Naive thymus-derived CD4-positive, alpha-beta T cell (primary cell): ENCODE measurements around the gene CDK5RAP2. TPM values are rescaled to one million over a fixed set of nuclear protein-coding genes. Genes with fewer than 3 reads are reported as not detected.

Experiments used
- ATAC-seq: fragments of 150-1000 bp; cut with Tn5 transposase; 2 replicates; pipeline ENCODE4 v1.10.0; 2021; ENCODE audit warnings: mild to moderate bottlenecking, moderate library complexity
- CTCF ChIA-PET: fragments of 350-600 bp; sonication (Branson Sonifier 250); formaldehyde crosslinking; loops from one replicate; lab custom pipeline; 2021; ENCODE audit warnings: antibody characterized with exemption; lab: Charles Lee
- POLR2A ChIA-PET: fragments of 350-600 bp; sonication (Branson Sonifier 250); formaldehyde crosslinking; loops from one replicate; lab custom pipeline; 2021; ENCODE audit warnings: antibody characterized with exemption, inconsistent platforms; lab: Charles Lee
- DNase-seq, 9 donors: peaks; one replicate each; pipeline versions ENCODE4 v3.0.0 to v3.0.0-alpha.2; 2020 to 2022; ENCODE audit warnings: mixed read lengths in 1 of 9
- H3K27ac ChIP-seq: one replicate; pipeline ENCODE4 v1.7.0; 2013; ENCODE audit warnings: mild to moderate bottlenecking, low read depth, low read length, moderate library complexity
- H3K27me3 ChIP-seq, 2 donors: one replicate each; pipeline ENCODE4 v1.7.0; 2013; ENCODE audit warnings: low read length in 2 of 2, mild to moderate bottlenecking in 2 of 2, moderate library complexity in 2 of 2; ENCODE audit not compliant: control insufficient read depth in 2 of 2, insufficient read depth in 2 of 2
- H3K36me3 ChIP-seq, 3 experiments: 1 replicate in 2 of 3; 2 replicates in 1 of 3; pipeline ENCODE4 v1.7.0; 2013; ENCODE audit warnings: low read length in 3 of 3, mild to moderate bottlenecking in 3 of 3, moderate library complexity in 1 of 3; ENCODE audit not compliant: insufficient read depth in 3 of 3, control insufficient read depth in 2 of 3
- H3K4me1 ChIP-seq, 2 donors: one replicate each; pipeline ENCODE4 v1.7.0; 2013; ENCODE audit warnings: low read length in 2 of 2, mild to moderate bottlenecking in 2 of 2, moderate library complexity in 1 of 2; ENCODE audit not compliant: control insufficient read depth in 2 of 2, insufficient read depth in 2 of 2
- H3K4me3 ChIP-seq: 2 replicates; pipeline ENCODE4 v1.7.0; 2013; ENCODE audit warnings: mild to moderate bottlenecking, low read length
- H3K9me3 ChIP-seq, 3 experiments: 1 replicate in 2 of 3; 2 replicates in 1 of 3; pipeline ENCODE4 v1.7.0; 2013; ENCODE audit warnings: low read length in 3 of 3; ENCODE audit not compliant: control insufficient read depth in 2 of 3
- H3K27ac Mint-ChIP-seq, 9 donors: one replicate each; pipeline ENCODE4 v1.8.0; 2020 to 2022; ENCODE audit warnings: mixed read lengths in 9 of 9, mild to moderate bottlenecking in 8 of 9, moderate library complexity in 5 of 9, inconsistent platforms in 2 of 9
- H3K27me3 Mint-ChIP-seq, 5 donors: one replicate each; pipeline ENCODE4 v1.8.0; 2021 to 2022; ENCODE audit warnings: mixed read lengths in 5 of 5, mild to moderate bottlenecking in 1 of 5
- H3K36me3 Mint-ChIP-seq, 5 donors: one replicate each; pipeline ENCODE4 v1.8.0; 2020 to 2022; ENCODE audit warnings: mixed read lengths in 5 of 5, mild to moderate bottlenecking in 3 of 5, inconsistent platforms in 1 of 5
- H3K4me1 Mint-ChIP-seq, 7 donors: one replicate each; pipeline ENCODE4 v1.8.0; 2020 to 2022; ENCODE audit warnings: mixed read lengths in 7 of 7, mild to moderate bottlenecking in 3 of 7, inconsistent platforms in 1 of 7
- H3K4me3 Mint-ChIP-seq, 10 donors: one replicate each; pipeline ENCODE4 v1.8.0; 2020 to 2022; ENCODE audit warnings: mild to moderate bottlenecking in 10 of 10, mixed read lengths in 10 of 10, moderate library complexity in 6 of 10, inconsistent platforms in 2 of 10
- H3K9me3 Mint-ChIP-seq, 11 donors: one replicate each; pipeline ENCODE4 v1.8.0; 2020 to 2022; ENCODE audit warnings: mixed read lengths in 11 of 11, mild to moderate bottlenecking in 4 of 11, inconsistent platforms in 1 of 11, moderate library complexity in 1 of 11
- intact Hi-C, 2 donors: fragments of 100-400 bp; cut with micrococcal nuclease; formaldehyde crosslinking; loops; one replicate each; pipeline ENCODE4 v1.15.1; 2023
- polyA plus RNA-seq, 2 donors: library from polyadenylated mRNA; unstranded; fragments of 300-500 nt; fragmentation: Illumina TruSeq; gene quantifications; one replicate each; pipeline ENCODE4 v1.2.3, GENCODE V29; 2021
- total RNA-seq, 6 experiments: library from RNA in 5 of 6; stranded (reverse) in 5 of 6; gene quantifications; 1 replicate in 5 of 6; 2 replicates in 1 of 6; pipeline ENCODE4 v1.2.3 and lab custom pipeline; 2021 to 2026

The CDK5RAP2 gene
- total and polyA plus RNA-seq, 7 experiments from 2014 or later: 23.7 to 98.1 (median 66.7) TPM

DNA sequence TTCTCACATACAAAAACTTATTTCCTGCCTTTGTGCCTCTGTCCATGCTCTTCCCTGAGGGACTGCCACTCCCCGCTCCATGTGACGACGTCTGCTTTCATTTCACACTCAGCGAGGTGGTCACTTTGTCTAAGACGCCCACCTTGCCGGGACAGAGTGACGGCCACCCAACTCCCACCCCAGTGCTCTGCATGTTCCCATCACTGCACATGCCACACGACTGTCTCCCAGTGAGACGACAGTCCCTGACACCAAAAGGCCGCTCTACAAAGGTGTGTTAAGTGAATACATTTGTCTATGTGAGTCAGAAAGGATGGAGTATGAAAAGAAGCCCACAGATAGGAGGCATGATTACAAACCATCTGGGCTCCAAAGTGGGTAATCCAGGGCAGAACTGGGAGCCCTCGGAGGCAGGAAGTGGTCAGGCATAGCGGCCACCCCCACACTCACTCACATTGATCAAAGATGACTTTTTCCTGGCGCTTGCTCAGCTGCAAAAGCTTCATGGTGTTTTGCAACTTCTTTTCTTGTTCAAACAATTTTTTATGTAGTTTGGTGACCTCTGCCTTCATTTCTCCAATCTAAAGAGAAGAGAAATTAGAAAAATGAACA lies 185.8 kb downstream of the CDK5RAP2 start:
- Mint-ChIP-seq H3K4me3 (peak overlapping the region in 5 of 10 donors; percentile 1 to 78 (median 37)), H3K27ac (peak overlapping the region; percentile 51 to 91 (median 86)), H3K36me3 (peaks cover 23 to 65% (median 34%) of the 10 kb centered on the region in 5 donors), H3K4me1 (peaks cover 10 to 32% (median 21%) of the 10 kb centered on the region in 7 donors), H3K27me3 (no peaks in the 10 kb centered on the region), H3K9me3 (no peaks in the 10 kb centered on the region)
- Histone ChIP-seq H3K36me3 (peaks cover 5 to 81% (median 12%) of the 10 kb centered on the region in 3 experiments), H3K27me3 (no peaks in the 10 kb centered on the region), H3K9me3 (no peaks in the 10 kb centered on the region), H3K4me1 (peaks cover 7 to 11% of the 10 kb centered on the region in 2 donors), H3K27ac (peak overlapping the region; percentile 7), H3K4me3 (no peak overlapping the region)
- POLR2A ChIA-PET: no interaction called here
- ATAC-seq (peak; percentile 37), DNase-seq (peak in 4 of 9 donors; percentile 8 to 72 (median 10))
- CTCF ChIA-PET: no interaction called here
- intact Hi-C loops: no loop called here

GRCh38 chr9:120393386-120394057 lies 186.4 kb downstream of the CDK5RAP2 start:
- no peak for DNase-seq
- POLR2A ChIA-PET: no interaction called here
- H3K36me3 Mint-ChIP-seq: peaks cover 28 to 65% (median 36%) of the 10 kb centered on the region in 5 donors
- H3K4me3 ChIP-seq: no peak overlapping the region
- peak overlapping the region; percentile 51 to 91 (median 86) for H3K27ac Mint-ChIP-seq
- no peak for ATAC-seq
- H3K9me3 Mint-ChIP-seq: no peaks in the 10 kb centered on the region
- no peak overlapping the region for H3K27ac ChIP-seq
- H3K4me1 Mint-ChIP-seq: peaks cover 10 to 32% (median 21%) of the 10 kb centered on the region in 7 donors
- peaks cover 7 to 11% of the 10 kb centered on the region in 2 donors for H3K4me1 ChIP-seq
- H3K27me3 Mint-ChIP-seq: no peaks in the 10 kb centered on the region
- H3K9me3 ChIP-seq: no peaks in the 10 kb centered on the region
- H3K27me3 ChIP-seq: no peaks in the 10 kb centered on the region
- CTCF ChIA-PET: no interaction called here
- H3K36me3 ChIP-seq: peaks cover 5 to 81% (median 8%) of the 10 kb centered on the region in 3 experiments
- H3K4me3 Mint-ChIP-seq: peak overlapping the region in 1 of 10 donors; percentile 78
- intact Hi-C loops: no loop called here

DNA sequence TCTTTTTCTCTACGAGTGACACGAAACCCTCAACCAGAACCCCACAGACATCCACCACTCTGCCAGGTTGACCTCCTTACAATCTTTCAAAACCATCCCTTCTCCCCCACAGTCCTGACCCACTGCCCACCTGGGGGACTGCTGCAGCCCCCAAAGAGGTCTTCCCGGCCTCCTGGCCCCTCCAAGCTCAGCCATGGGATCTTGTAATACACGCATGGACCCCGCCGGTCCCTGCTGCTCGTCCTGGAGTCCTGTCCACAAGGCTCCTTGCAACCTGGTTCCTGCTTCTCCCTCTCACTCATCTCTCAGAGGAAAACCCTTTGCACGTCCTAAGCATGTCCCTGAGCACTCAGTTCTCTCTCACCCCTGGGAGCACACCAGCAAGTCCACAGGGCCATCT lies 187.3 kb downstream of the CDK5RAP2 start:
- DNase-seq (no peak), ATAC-seq (no peak)
- H3K36me3 ChIP-seq: peaks cover 5 to 84% (median 5%) of the 10 kb centered on the region in 3 experiments
- H3K4me3 ChIP-seq: no peak overlapping the region
- Mint-ChIP-seq H3K4me3 (no peak overlapping the region), H3K27me3 (no peaks in the 10 kb centered on the region), H3K27ac (peak overlapping the region in 5 of 9 donors; percentile 29 to 77 (median 65)), H3K36me3 (peaks cover 27 to 67% (median 33%) of the 10 kb centered on the region in 5 donors), H3K9me3 (no peaks in the 10 kb centered on the region), H3K4me1 (peaks cover 10 to 32% (median 21%) of the 10 kb centered on the region in 7 donors)
- peaks cover 7 to 11% of the 10 kb centered on the region in 2 donors for H3K4me1 ChIP-seq
- ChIA-PET POLR2A (no interaction called here), CTCF (no interaction called here)
- H3K27me3 ChIP-seq: no peaks in the 10 kb centered on the region
- intact Hi-C loops: no loop called here
- H3K9me3 ChIP-seq: no peaks in the 10 kb centered on the region
- H3K27ac ChIP-seq: no peak overlapping the region

DNA sequence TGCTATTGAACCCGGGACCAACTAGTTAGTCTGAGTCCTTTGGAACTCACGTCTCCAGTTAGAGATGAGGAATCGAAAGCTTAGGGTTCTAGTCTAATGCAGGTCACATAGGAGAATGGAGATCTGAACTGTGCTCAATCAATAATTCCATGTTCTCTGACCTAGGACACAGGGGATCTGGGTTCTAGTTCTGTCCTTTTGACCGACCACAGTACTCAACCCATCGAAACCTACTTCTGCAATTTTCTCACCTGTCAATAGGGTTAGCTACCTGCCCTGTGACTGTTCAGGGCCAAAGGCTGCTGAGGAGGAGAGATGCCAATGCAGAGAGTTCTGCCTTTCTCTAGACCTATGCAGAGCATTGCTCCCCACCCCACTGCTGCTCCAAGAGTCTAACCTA lies 187.7 kb downstream of the CDK5RAP2 start:
- H3K36me3 ChIP-seq: peaks cover 5 to 85% (median 5%) of the 10 kb centered on the region in 3 experiments
- H3K36me3 Mint-ChIP-seq: peaks cover 25 to 69% (median 32%) of the 10 kb centered on the region in 5 donors

DNA sequence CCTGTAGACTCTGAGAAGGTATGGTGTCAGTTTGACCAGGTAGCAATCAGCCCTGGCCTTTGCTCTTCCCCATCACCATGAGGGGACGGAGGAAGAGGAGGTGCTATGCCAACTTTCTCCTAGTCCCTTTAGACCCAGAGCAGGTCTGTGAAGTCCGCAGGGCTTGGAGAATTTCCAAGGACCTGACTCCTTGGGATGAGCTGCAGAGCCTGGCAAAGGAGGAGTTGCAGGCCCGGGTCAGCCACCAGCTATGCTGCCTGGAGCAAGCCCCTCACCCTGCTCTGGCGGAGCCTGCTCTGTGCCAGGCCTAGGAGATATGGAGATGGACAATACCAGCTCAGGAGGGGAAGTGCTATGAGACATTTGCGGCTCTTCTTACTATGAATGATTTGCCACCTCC lies 188.3 kb downstream of the CDK5RAP2 start:
- Mint-ChIP-seq H3K9me3 (no peaks in the 10 kb centered on the region), H3K27me3 (no peaks in the 10 kb centered on the region), H3K4me1 (peaks cover 10 to 28% (median 20%) of the 10 kb centered on the region in 7 donors), H3K36me3 (peaks cover 24 to 68% (median 32%) of the 10 kb centered on the region in 5 donors), H3K4me3 (no peak overlapping the region), H3K27ac (peak overlapping the region in 1 of 9 donors; percentile 8)
- H3K36me3 ChIP-seq: peaks cover 5 to 80% (median 5%) of the 10 kb centered on the region in 3 experiments
- POLR2A ChIA-PET: no interaction called here
- DNase-seq: no peak
- CTCF ChIA-PET: no interaction called here
- H3K4me1 ChIP-seq: peaks cover 7 to 11% of the 10 kb centered on the region in 2 donors
- intact Hi-C loops: no loop called here
- no peaks in the 10 kb centered on the region for H3K9me3 ChIP-seq
- H3K27ac ChIP-seq: no peak overlapping the region
- H3K27me3 ChIP-seq: no peaks in the 10 kb centered on the region
- H3K4me3 ChIP-seq: no peak overlapping the region
- ATAC-seq: no peak

More for the DNA sequence above, 187.7 kb downstream of the CDK5RAP2 start:
- Histone ChIP-seq H3K4me1 (peaks cover 7 to 11% of the 10 kb centered on the region in 2 donors), H3K4me3 (no peak overlapping the region), H3K9me3 (no peaks in the 10 kb centered on the region), H3K27me3 (no peaks in the 10 kb centered on the region), H3K27ac (no peak overlapping the region)
- no peak for DNase-seq
- POLR2A ChIA-PET: no interaction called here
- Mint-ChIP-seq H3K4me3 (no peak overlapping the region), H3K27ac (peak overlapping the region in 4 of 9 donors; percentile 29 to 77 (median 59)), H3K4me1 (peaks cover 10 to 32% (median 21%) of the 10 kb centered on the region in 7 donors), H3K9me3 (no peaks in the 10 kb centered on the region), H3K27me3 (no peaks in the 10 kb centered on the region)
- no peak for ATAC-seq
- intact Hi-C loops: no loop called here
- CTCF ChIA-PET: no interaction called here

- Histone ChIP-seq H3K36me3 (peaks cover 5 to 73% (median 5%) of the 10 kb centered on the region in 3 experiments), H3K4me3 (no peak overlapping the region), H3K27ac (no peak overlapping the region), H3K9me3 (no peaks in the 10 kb centered on the region), H3K27me3 (no peaks in the 10 kb centered on the region), H3K4me1 (peaks cover 7 to 11% of the 10 kb centered on the region in 2 donors)
- Mint-ChIP-seq H3K27me3 (no peaks in the 10 kb centered on the region), H3K4me1 (peaks cover 10 to 19% (median 15%) of the 10 kb centered on the region in 7 donors), H3K4me3 (no peak overlapping the region), H3K36me3 (peaks cover 21 to 63% (median 28%) of the 10 kb centered on the region in 5 donors), H3K9me3 (no peaks in the 10 kb centered on the region), H3K27ac (no peak overlapping the region)
- ATAC-seq (no peak), DNase-seq (no peak)
- intact Hi-C loops: no loop called here
- ChIA-PET CTCF (no interaction called here), POLR2A (no interaction called here)
These were observed 189.3 kb downstream of the CDK5RAP2 start for GRCh38 chr9:120390637-120391190.
